ENCODE measurements around the gene RNGTT.

DNA sequence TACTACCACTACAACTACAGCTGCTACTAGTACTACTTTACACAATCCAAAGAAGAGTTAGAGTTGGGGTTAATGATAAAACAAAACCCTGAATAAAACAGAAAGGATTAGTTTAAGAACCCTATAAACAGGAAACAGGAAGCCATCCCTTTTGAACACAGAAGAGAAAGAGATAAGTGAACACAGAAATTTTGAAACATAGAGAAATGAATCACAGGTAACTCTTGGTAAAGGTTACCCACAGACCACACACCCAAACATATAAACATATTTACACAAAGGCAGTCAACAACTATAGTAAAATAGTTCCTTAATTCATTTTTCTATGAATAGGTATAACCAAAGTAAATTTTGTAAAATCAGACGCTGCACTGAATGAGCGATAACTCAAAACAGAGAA, 98.1 kb downstream of the RNGTT start:
- TF ChIP-seq POLR2A (IDR thresholded peaks at IDR 0.05; ENCODE audit: low read depth, low read length) (no peak), TAF1 (IDR thresholded peaks at IDR 0.05; ENCODE audit: low read depth, low read length) (no peak), POU2F2 (IDR thresholded peaks at IDR 0.05; ENCODE audit: low read depth, low read length) (no peak), SPI1 (IDR thresholded peaks at IDR 0.05; ENCODE audit: low read depth, low read length) (no peak), POLR2AphosphoS5 (IDR thresholded peaks at IDR 0.05; ENCODE audit: low read depth, low read length) (no peak)

All from GM12891 (cell line).